Endodermal cell (in vitro differentiated cells): ENCODE results near the gene USP24. TPM values are rescaled to one million over a fixed set of nuclear protein-coding genes. Genes with fewer than 3 reads are reported as not detected.

ENCODE experiments used
- DNase-seq: peaks from one replicate; pipeline ENCODE4 v3.0.0-alpha.2; 2017
- H3K27ac ChIP-seq: 2 replicates; pipeline ENCODE4 v1.5.1; 2013; ENCODE audit warnings: mild to moderate bottlenecking, low read depth, low read length, moderate library complexity
- H3K27me3 ChIP-seq: 2 replicates; pipeline ENCODE4 v1.6.1; 2013; ENCODE audit warnings: mild to moderate bottlenecking, low read length, moderate library complexity; ENCODE audit not compliant: insufficient read depth, control insufficient read depth, poor library complexity, severe bottlenecking
- H3K36me3 ChIP-seq: 2 replicates; pipeline ENCODE4 v1.7.0; 2013; ENCODE audit warnings: mild to moderate bottlenecking, low read length, moderate library complexity; ENCODE audit not compliant: control insufficient read depth, insufficient read depth
- H3K4me1 ChIP-seq: one replicate; pipeline ENCODE4 v1.7.0; 2013; ENCODE audit warnings: low read length; ENCODE audit not compliant: control insufficient read depth, insufficient read depth
- H3K4me3 ChIP-seq: 2 replicates; pipeline ENCODE4 v1.5.1; 2013; ENCODE audit warnings: mild to moderate bottlenecking, low read length, moderate library complexity
- H3K9ac ChIP-seq: 2 replicates; pipeline ENCODE4 v1.6.1; 2013; ENCODE audit warnings: mild to moderate bottlenecking, low read length, moderate library complexity; ENCODE audit not compliant: poor library complexity, severe bottlenecking; ENCODE audit errors: extremely low read depth
- H3K9me3 ChIP-seq: 2 replicates; pipeline ENCODE4 v1.6.1; 2013; ENCODE audit warnings: mild to moderate bottlenecking, low read length, moderate library complexity; ENCODE audit not compliant: control insufficient read depth
- H3K27ac Mint-ChIP-seq: 2 replicates; pipeline ENCODE4 v1.8.0; 2020; ENCODE audit warnings: mixed read lengths
- H3K27me3 Mint-ChIP-seq: 2 replicates; pipeline ENCODE4 v1.8.0; 2021; ENCODE audit warnings: mild to moderate bottlenecking, mixed read lengths; ENCODE audit not compliant: insufficient read depth
- H3K36me3 Mint-ChIP-seq: 2 replicates; pipeline ENCODE4 v1.8.0; 2020; ENCODE audit warnings: low read depth, mixed read lengths
- H3K4me1 Mint-ChIP-seq: 2 replicates; pipeline ENCODE4 v1.8.0; 2020; ENCODE audit warnings: mixed read lengths
- H3K4me3 Mint-ChIP-seq: 2 replicates; pipeline ENCODE4 v1.8.0; 2020; ENCODE audit warnings: mild to moderate bottlenecking, moderate library complexity, mixed read lengths
- H3K9me3 Mint-ChIP-seq: 2 replicates; pipeline ENCODE4 v1.8.0; 2020; ENCODE audit warnings: mild to moderate bottlenecking, mixed read lengths
- whole genome bisulfite sequencing, 2 experiments: methylation state at CpG; one replicate each; pipeline versions ENCODE4 v1.1.5 to v1.1.7; 2013; ENCODE audit warnings: missing lambda C conversion rate in 2 of 2, mixed read lengths in 1 of 2; ENCODE audit not compliant: insufficient coverage in 1 of 2, insufficient read length in 1 of 2; 5-methylcytosine and 5-hydroxymethylcytosine counted together
- total RNA-seq, 2 donors: library from RNA; stranded (reverse); fragmentation: NEBNext Ultra II Directional in 1 of 2; extraction: Animal tissue kit (Norgen Biotek cat#: 25700) in 1 of 2; gene quantifications; 2 replicates in 1 of 2; 3 replicates in 1 of 2; pipeline ENCODE4 v1.2.1, GENCODE V29; 2021
- TF ChIP-seq, protein P1 (sequence below): fragments of 200-600 bp; sonication (generic); conservative IDR thresholded peaks from 2 replicates; pipeline ENCODE4 v1.5.0; 2021; ENCODE audit warnings: antibody characterized with exemption, mild to moderate bottlenecking

USP24 gene
- total RNA-seq, 2 donors from 2014 or later, result 68.2 to 71.5 TPM

DNA sequence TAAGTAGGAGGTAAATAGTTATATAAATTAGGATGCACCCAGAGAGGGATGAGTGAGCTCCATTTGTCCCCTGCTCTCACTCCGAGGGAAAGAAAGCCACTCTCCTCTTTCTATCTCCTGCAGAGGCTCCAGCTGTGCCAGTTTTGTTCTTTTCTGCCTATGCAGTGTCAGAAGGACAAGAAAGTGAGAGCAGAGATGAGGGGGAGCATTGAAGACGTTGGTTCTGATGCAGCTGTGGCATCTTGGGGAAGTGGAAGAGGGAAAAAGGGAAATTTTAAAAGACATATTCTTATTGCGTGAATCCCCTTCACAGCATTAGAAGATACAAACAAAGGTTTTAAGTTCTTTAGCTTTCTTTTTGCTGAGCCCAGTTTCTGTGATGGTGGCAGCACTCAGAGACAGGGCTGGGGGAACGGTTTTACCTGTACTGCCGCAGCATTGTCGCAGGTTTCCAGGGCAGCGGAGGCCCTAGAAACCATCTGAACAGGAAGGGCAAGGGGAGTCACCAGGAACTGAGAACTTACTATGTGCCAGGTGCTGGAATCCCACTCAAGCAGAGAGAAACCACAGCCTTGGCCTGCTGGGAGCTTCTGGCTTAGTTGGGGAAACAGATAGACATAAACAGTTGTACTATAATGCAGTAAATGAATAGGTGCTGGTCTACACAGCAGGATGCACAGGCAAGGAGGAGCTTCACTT is 44.9 kb upstream of the USP24 start:
- no peak overlapping the region for H3K27ac ChIP-seq
- H3K9me3 Mint-ChIP-seq, result no peaks in the 10 kb centered on the region
- no peak overlapping the region for H3K27ac Mint-ChIP-seq
- TF ChIP-seq, protein P1, sequence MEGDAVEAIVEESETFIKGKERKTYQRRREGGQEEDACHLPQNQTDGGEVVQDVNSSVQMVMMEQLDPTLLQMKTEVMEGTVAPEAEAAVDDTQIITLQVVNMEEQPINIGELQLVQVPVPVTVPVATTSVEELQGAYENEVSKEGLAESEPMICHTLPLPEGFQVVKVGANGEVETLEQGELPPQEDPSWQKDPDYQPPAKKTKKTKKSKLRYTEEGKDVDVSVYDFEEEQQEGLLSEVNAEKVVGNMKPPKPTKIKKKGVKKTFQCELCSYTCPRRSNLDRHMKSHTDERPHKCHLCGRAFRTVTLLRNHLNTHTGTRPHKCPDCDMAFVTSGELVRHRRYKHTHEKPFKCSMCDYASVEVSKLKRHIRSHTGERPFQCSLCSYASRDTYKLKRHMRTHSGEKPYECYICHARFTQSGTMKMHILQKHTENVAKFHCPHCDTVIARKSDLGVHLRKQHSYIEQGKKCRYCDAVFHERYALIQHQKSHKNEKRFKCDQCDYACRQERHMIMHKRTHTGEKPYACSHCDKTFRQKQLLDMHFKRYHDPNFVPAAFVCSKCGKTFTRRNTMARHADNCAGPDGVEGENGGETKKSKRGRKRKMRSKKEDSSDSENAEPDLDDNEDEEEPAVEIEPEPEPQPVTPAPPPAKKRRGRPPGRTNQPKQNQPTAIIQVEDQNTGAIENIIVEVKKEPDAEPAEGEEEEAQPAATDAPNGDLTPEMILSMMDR, result no peak
- 58 to 78% methylated on average over 2 to 7 of the region's 7 CpGs for WGBS, 2 experiments
- peaks cover 5% of the 10 kb centered on the region for H3K27me3 Mint-ChIP-seq
- no peak overlapping the region for H3K4me3 ChIP-seq
- H3K9ac ChIP-seq, result no peak overlapping the region
- peaks cover 26% of the 10 kb centered on the region for H3K4me1 Mint-ChIP-seq
- H3K4me3 Mint-ChIP-seq, result no peak overlapping the region
- no peak for DNase-seq
- H3K36me3 ChIP-seq, result no peaks in the 10 kb centered on the region
- H3K4me1 ChIP-seq, result peaks cover 11% of the 10 kb centered on the region
- peaks cover 6% of the 10 kb centered on the region for H3K27me3 ChIP-seq
- no peaks in the 10 kb centered on the region for H3K36me3 Mint-ChIP-seq
- H3K9me3 ChIP-seq, result no peaks in the 10 kb centered on the region

DNA sequence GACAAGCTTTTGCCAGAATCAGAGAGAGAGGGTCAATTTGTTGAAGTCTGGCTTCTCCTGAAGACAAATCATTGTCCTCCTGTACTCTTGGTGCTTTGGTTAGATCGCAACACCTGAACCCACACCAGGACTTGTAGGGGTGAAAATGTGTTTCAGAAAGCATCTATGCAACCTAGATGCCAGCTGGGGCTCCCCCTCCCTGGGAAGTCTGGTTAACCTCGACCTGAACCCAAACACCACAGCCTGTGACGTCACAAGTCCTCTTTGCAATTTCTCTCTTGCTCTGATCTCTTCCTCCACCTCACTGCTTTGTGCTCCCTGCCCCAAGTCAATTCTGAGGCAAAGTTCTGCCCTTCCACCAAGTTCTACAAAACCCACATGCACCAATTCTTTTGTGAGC is 42.8 kb upstream of the USP24 start:
- WGBS, 2 experiments, result 76 to 87% methylated on average over 2 to 3 of the region's 3 CpGs
- H3K27ac ChIP-seq, result no peak overlapping the region
- Mint-ChIP-seq H3K9me3 (no peaks in the 10 kb centered on the region), H3K27me3 (peaks cover 5% of the 10 kb centered on the region), H3K4me1 (peaks cover 26% of the 10 kb centered on the region), H3K27ac (no peak overlapping the region), H3K4me3 (no peak overlapping the region), H3K36me3 (no peaks in the 10 kb centered on the region)
- no peak for DNase-seq
- no peaks in the 10 kb centered on the region for H3K9me3 ChIP-seq
- H3K27me3 ChIP-seq, result peaks cover 6% of the 10 kb centered on the region
- TF ChIP-seq, protein P1, result no peak
- no peaks in the 10 kb centered on the region for H3K36me3 ChIP-seq
- no peak overlapping the region for H3K4me3 ChIP-seq
- peaks cover 11% of the 10 kb centered on the region for H3K4me1 ChIP-seq
- no peak overlapping the region for H3K9ac ChIP-seq

DNA sequence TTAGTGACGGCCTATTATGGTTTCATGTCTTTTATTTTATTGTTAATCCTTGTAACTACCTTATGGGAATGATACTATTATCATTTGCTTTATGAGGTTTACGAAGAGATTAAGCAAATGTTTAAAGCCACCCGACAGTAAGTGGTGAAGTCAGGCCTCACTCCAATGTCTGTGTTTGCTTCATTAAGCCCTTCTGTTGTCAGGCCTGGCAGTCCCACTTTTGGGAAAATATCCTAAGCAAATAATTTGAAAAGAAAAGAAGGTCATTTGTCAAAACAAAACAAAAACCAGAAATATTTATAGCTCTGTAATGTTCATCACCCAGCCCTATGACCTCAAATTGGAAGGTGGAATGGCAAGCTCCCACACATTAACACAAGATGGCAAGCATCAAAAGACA is 40.7 kb upstream of the USP24 start:
- Mint-ChIP-seq H3K4me3 (no peak overlapping the region), H3K27ac (no peak overlapping the region), H3K4me1 (peaks cover 26% of the 10 kb centered on the region), H3K9me3 (no peaks in the 10 kb centered on the region), H3K36me3 (no peaks in the 10 kb centered on the region), H3K27me3 (no peaks in the 10 kb centered on the region)
- WGBS, 2 experiments, result 94 to 96% methylated on average over 2 to 3 of the region's 3 CpGs
- Histone ChIP-seq H3K4me1 (peaks cover 11% of the 10 kb centered on the region), H3K9me3 (no peaks in the 10 kb centered on the region), H3K36me3 (no peaks in the 10 kb centered on the region), H3K27ac (no peak overlapping the region), H3K4me3 (no peak overlapping the region), H3K27me3 (no peaks in the 10 kb centered on the region), H3K9ac (no peak overlapping the region)
- TF ChIP-seq, protein P1, result no peak
- DNase-seq, result no peak
